HFFc6 (cell line): ENCODE data around the gene PEX11A. TPM values are rescaled to one million over a fixed set of nuclear protein-coding genes. Genes with fewer than 3 reads are reported as not detected.

Experiments
- DNase-seq: peaks from one replicate; pipeline ENCODE4 v3.0.0-alpha.2; 2018
- H3K27ac Mint-ChIP-seq: 2 replicates; pipeline ENCODE4 v1.8.0; 2020; ENCODE audit warnings: mild to moderate bottlenecking, mixed read lengths
- H3K27me3 Mint-ChIP-seq: 2 replicates; pipeline ENCODE4 v1.8.0; 2021; ENCODE audit warnings: mild to moderate bottlenecking, moderate library complexity, mixed read lengths; ENCODE audit not compliant: insufficient read depth
- H3K36me3 Mint-ChIP-seq: 2 replicates; pipeline ENCODE4 v1.8.0; 2021; ENCODE audit warnings: low read depth, mixed read lengths
- H3K4me1 Mint-ChIP-seq: 2 replicates; pipeline ENCODE4 v1.8.0; 2020; ENCODE audit warnings: low read depth, mixed read lengths
- H3K4me3 Mint-ChIP-seq: 2 replicates; pipeline ENCODE4 v1.8.0; 2020; ENCODE audit warnings: mild to moderate bottlenecking, moderate library complexity, mixed read lengths
- H3K9me3 Mint-ChIP-seq: 2 replicates; pipeline ENCODE4 v1.8.0; 2020; ENCODE audit warnings: mild to moderate bottlenecking, mixed read lengths
- CTCF ChIP-seq: fragments of 200-600 bp; sonication (generic); IDR thresholded peaks from 2 replicates; pipeline ENCODE4 v1.5.0; 2021; ENCODE audit warnings: antibody characterized with exemption, mild to moderate bottlenecking
- total RNA-seq, 6 experiments: library from RNA; stranded (reverse); fragmentation: NEBNext Ultra II Directional; extraction: Animal tissue kit (Norgen Biotek cat#: 25700); gene quantifications; 2 replicates in 1 of 6; 3 replicates in 5 of 6; pipeline ENCODE4 v1.2.3, GENCODE V29; 2021

The PEX11A gene
- total RNA-seq, 6 experiments from 2014 or later, result 2.1 to 4.6 (median 3.0) TPM

- H3K9me3 Mint-ChIP-seq, result no peaks in the 10 kb centered on the region
Observed at GRCh38 chr15:89677381-89677780, 13.2 kb downstream of the PEX11A start.

DNA sequence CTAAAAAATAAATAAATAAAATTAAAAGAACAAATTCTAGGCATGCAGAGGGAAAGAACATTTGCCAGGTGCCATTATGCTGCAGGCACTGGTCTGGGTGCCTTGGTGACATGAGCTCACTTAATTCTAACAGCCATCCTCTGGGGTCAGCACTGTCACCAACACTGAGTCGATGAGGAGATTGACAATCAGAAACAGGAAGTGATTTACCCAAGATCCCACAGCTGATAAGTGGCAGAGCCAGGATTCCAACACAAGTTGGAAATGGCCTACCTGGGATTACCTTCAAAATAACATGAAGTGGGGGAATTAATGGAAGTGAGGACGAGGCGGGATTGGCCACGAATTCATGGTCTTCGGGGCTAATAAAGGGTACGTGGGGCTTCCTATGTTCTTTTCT lies 14.9 kb downstream of the PEX11A start:
- Mint-ChIP-seq H3K27ac (no peak overlapping the region), H3K36me3 (no peaks in the 10 kb centered on the region), H3K4me1 (peaks cover 17% of the 10 kb centered on the region), H3K4me3 (no peak overlapping the region), H3K9me3 (no peaks in the 10 kb centered on the region), H3K27me3 (peaks cover 3% of the 10 kb centered on the region)
- no peak for DNase-seq
- no peak for TF ChIP-seq CTCF

More at GRCh38 chr15:89677381-89677780, 13.2 kb downstream of the PEX11A start:
- DNase-seq, result no peak
- no peak overlapping the region for H3K4me3 Mint-ChIP-seq
- H3K36me3 Mint-ChIP-seq, result no peaks in the 10 kb centered on the region
- peaks cover 2% of the 10 kb centered on the region; the same call in 1 of the 2 replicates for H3K27me3 Mint-ChIP-seq
- H3K4me1 Mint-ChIP-seq, result peaks cover 14% of the 10 kb centered on the region
- TF ChIP-seq CTCF, result no peak
- H3K27ac Mint-ChIP-seq, result no peak overlapping the region

- Mint-ChIP-seq H3K36me3 (no peaks in the 10 kb centered on the region), H3K4me1 (peaks cover 12% of the 10 kb centered on the region), H3K9me3 (no peaks in the 10 kb centered on the region), H3K4me3 (no peak overlapping the region), H3K27ac (no peak overlapping the region), H3K27me3 (peaks cover 3% of the 10 kb centered on the region)
- DNase-seq, result no peak
- no peak; the same call in 1 of the 2 replicates for TF ChIP-seq CTCF
Observed at GRCh38 chr15:89674526-89674925, 16.0 kb downstream of the PEX11A start.

GRCh38 chr15:89673165-89673512 lies 17.4 kb downstream of the PEX11A start:
- peaks cover 12% of the 10 kb centered on the region for H3K4me1 Mint-ChIP-seq
- H3K36me3 Mint-ChIP-seq, result no peaks in the 10 kb centered on the region
- H3K9me3 Mint-ChIP-seq, result no peaks in the 10 kb centered on the region
- H3K27me3 Mint-ChIP-seq, result peaks cover 2% of the 10 kb centered on the region
- H3K27ac Mint-ChIP-seq, result no peak overlapping the region
- TF ChIP-seq CTCF, result peak; percentile 71
- no peak for DNase-seq
- no peak overlapping the region for H3K4me3 Mint-ChIP-seq

GRCh38 chr15:89672221-89673164 lies 18.1 kb downstream of the PEX11A start:
- DNase-seq, result peak; percentile 32
- Mint-ChIP-seq H3K27me3 (peaks cover 2% of the 10 kb centered on the region), H3K27ac (no peak overlapping the region), H3K36me3 (no peaks in the 10 kb centered on the region), H3K4me1 (peaks cover 12% of the 10 kb centered on the region), H3K9me3 (no peaks in the 10 kb centered on the region), H3K4me3 (no peak overlapping the region)
- TF ChIP-seq CTCF, result no peak
